ENCODE data around the gene MXRA7. TPM values are rescaled to one million over a fixed set of nuclear protein-coding genes. Genes with fewer than 3 reads are reported as not detected.

Gene MXRA7
- total RNA-seq = 10 to 100 TPM; 11.4 to 12.1 TPM
- 24.7 TPM for polyA plus RNA-seq (2013, experiment 1 of 2)
- polyA plus RNA-seq (2013, experiment 2 of 2) = 13.0 TPM
- total RNA-seq = 0.49 to 34.4 (median 6.4) reads per million in 172 experiments

- ATAC-seq (ENCODE audit: poor library complexity) = peak; percentile 56
- no peaks in the 10 kb centered on the region for H3K27me3 Mint-ChIP-seq
- CTCF ChIA-PET = no interaction called here
Measured at GRCh38 chr17:76710863-76711611, at the start of gene MXRA7. Gene MXRA7 (minus strand): TSS chr17:76710965. CDS start chr17:76710946, 19 bp downstream.

DNA sequence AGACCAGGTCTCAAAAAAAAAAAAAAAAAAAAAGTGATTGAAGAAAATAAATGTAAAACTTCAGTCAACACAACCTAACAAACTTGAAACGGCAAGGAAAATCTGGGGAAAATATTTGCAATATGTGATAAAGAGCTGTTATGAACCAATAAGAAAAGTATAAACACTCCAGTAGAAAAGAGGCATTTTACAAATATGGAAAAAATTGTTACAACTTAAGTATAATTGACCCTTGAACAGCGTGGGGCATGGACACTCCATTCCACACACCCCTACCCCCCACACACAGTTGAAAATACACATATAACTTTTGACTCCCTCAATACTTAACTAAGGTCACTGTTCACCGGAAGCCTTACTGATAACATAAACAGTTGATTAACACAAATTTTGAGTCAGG, 47.8 kb upstream of the MXRA7 start:
- DNase-seq (no peak), ATAC-seq (ENCODE audit: poor library complexity) (no peak)
- Histone ChIP-seq H3K9me3 (ENCODE audit: control insufficient read depth in 1 of 2, insufficient read depth in 1 of 2, low read length in 2 of 2) (no peaks in the 10 kb centered on the region), H3K4me3 (ENCODE audit: low read length) (no peak overlapping the region), H3K4me1 (ENCODE audit: insufficient read depth, low read length) (peaks cover 14% of the 10 kb centered on the region), H3K27ac (ENCODE audit: low read depth in 1 of 2, low read length in 2 of 2) (no peak overlapping the region), H3K36me3 (ENCODE audit: insufficient read depth, low read length) (peaks cover 6% of the 10 kb centered on the region), H3K27me3 (ENCODE audit: control insufficient read depth in 1 of 2, insufficient read depth in 2 of 2, low read length in 2 of 2) (no peaks in the 10 kb centered on the region)
- TF ChIP-seq, protein P1, sequence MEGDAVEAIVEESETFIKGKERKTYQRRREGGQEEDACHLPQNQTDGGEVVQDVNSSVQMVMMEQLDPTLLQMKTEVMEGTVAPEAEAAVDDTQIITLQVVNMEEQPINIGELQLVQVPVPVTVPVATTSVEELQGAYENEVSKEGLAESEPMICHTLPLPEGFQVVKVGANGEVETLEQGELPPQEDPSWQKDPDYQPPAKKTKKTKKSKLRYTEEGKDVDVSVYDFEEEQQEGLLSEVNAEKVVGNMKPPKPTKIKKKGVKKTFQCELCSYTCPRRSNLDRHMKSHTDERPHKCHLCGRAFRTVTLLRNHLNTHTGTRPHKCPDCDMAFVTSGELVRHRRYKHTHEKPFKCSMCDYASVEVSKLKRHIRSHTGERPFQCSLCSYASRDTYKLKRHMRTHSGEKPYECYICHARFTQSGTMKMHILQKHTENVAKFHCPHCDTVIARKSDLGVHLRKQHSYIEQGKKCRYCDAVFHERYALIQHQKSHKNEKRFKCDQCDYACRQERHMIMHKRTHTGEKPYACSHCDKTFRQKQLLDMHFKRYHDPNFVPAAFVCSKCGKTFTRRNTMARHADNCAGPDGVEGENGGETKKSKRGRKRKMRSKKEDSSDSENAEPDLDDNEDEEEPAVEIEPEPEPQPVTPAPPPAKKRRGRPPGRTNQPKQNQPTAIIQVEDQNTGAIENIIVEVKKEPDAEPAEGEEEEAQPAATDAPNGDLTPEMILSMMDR (IDR thresholded peaks at IDR 0.05) = no peak
- no peaks in the 10 kb centered on the region for H3K27me3 Mint-ChIP-seq
- H3K4me3 Mint-ChIP-seq = no peak overlapping the region
- peaks cover 7% of the 10 kb centered on the region for H3K4me1 Mint-ChIP-seq (ENCODE audit: low read depth)
- intact Hi-C loops (cut with DNase I, micrococcal nuclease) = no loop called here
- peaks cover 18% of the 10 kb centered on the region for H3K36me3 Mint-ChIP-seq (ENCODE audit: low read depth)
- no peak overlapping the region for H3K27ac Mint-ChIP-seq
- H3K9me3 Mint-ChIP-seq = no peaks in the 10 kb centered on the region
- POLR2A ChIA-PET = interaction anchor here (1.5 kb wide), 1 partner anchor 31 kb away, joined by 6 read pairs; no protein-coding TSS in a partner anchor
- CTCF ChIA-PET = interaction anchor here (0.7 to 1.3 kb wide), 2 partner anchors 20 to 21 kb away, joined by 3 read pairs; no protein-coding TSS in a partner anchor

More at GRCh38 chr17:76710863-76711611, at the start of gene MXRA7:
- H3K27me3 ChIP-seq (ENCODE audit: control insufficient read depth in 1 of 2, insufficient read depth in 2 of 2, low read length in 2 of 2) = no peaks in the 10 kb centered on the region
- Mint-ChIP-seq H3K4me1 (ENCODE audit: low read depth) (peaks cover 45% of the 10 kb centered on the region), H3K9me3 (no peaks in the 10 kb centered on the region), H3K4me3 (peak within 1 kb of the TSS; percentile 86), H3K36me3 (ENCODE audit: low read depth) (peaks cover 22% of the 10 kb centered on the region), H3K27ac (peak within 1 kb of the TSS; percentile 53)
- H3K27ac ChIP-seq (ENCODE audit: low read depth in 1 of 2, low read length in 2 of 2) = no peak within 1 kb of the TSS
- peaks cover 20% of the 10 kb centered on the region for H3K36me3 ChIP-seq (ENCODE audit: insufficient read depth, low read length)
- POLR2A ChIA-PET = interaction anchor here (0.6 to 6.7 kb wide), 4 partner anchors 16 to 154 kb away, joined by 3 to 63 read pairs (median 29); partner anchors contain the start of genes JMJD6, METTL23, MFSD11 and SRSF2
- peaks cover 32% of the 10 kb centered on the region for H3K4me1 ChIP-seq (ENCODE audit: insufficient read depth, low read length)
- intact Hi-C loops (cut with DNase I, micrococcal nuclease) = loop anchor here (5.0 kb wide), 4 partner anchors 71 to 356 kb away; no protein-coding TSS in a partner anchor
- DNase-seq = peak; percentile 21 to 78 (median 44)
- H3K9me3 ChIP-seq (ENCODE audit: control insufficient read depth in 1 of 2, insufficient read depth in 1 of 2, low read length in 2 of 2) = no peaks in the 10 kb centered on the region
- TF ChIP-seq, protein P1 (IDR thresholded peaks at IDR 0.05) = no peak
- peak within 1 kb of the TSS; percentile 49 for H3K4me3 ChIP-seq (ENCODE audit: low read length)

GRCh38 chr17:76757256-76757655, 46.5 kb upstream of the MXRA7 start:
- DNase-seq (no peak), ATAC-seq (ENCODE audit: poor library complexity) (no peak)
- ChIA-PET CTCF (no interaction called here), POLR2A (no interaction called here)
- Histone ChIP-seq H3K9me3 (ENCODE audit: control insufficient read depth in 1 of 2, insufficient read depth in 1 of 2, low read length in 2 of 2) (no peaks in the 10 kb centered on the region), H3K27me3 (ENCODE audit: control insufficient read depth in 1 of 2, insufficient read depth in 2 of 2, low read length in 2 of 2) (no peaks in the 10 kb centered on the region), H3K27ac (ENCODE audit: low read depth in 1 of 2, low read length in 2 of 2) (no peak overlapping the region), H3K36me3 (ENCODE audit: insufficient read depth, low read length) (peaks cover 6% of the 10 kb centered on the region), H3K4me1 (ENCODE audit: insufficient read depth, low read length) (peaks cover 24% of the 10 kb centered on the region), H3K4me3 (ENCODE audit: low read length) (no peak overlapping the region)
- peaks cover 18% of the 10 kb centered on the region for H3K4me1 Mint-ChIP-seq (ENCODE audit: low read depth)
- no peak overlapping the region for H3K27ac Mint-ChIP-seq
- no peaks in the 10 kb centered on the region for H3K27me3 Mint-ChIP-seq
- TF ChIP-seq, protein P1 (IDR thresholded peaks at IDR 0.05) = no peak
- H3K4me3 Mint-ChIP-seq = no peak overlapping the region
- peaks cover 27% of the 10 kb centered on the region for H3K36me3 Mint-ChIP-seq (ENCODE audit: low read depth)
- no peaks in the 10 kb centered on the region for H3K9me3 Mint-ChIP-seq
- intact Hi-C loops (cut with DNase I, micrococcal nuclease) = no loop called here

Measured in CD4-positive, alpha-beta T cell (primary cell).